ENCODE data around the gene ZNF414.

Gene ZNF414

DNA sequence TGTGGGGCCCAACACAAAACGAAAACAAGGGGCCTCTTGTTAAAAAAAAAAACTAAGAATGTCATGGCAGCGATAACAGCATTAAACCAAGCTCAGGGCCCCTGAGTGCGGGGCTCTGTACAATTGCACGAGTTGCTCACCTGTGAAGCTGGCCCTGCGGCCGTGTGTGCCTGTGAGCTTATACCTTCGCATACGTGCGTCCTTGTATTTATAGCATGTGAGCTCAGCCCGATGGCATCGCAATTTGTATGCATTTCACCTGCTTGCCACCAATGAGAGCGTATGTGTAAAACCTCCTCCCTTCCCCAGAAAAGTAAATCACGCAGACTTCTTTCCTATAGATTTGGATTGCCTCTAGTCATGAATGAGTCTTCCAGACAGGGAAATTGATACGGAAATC, 52.1 kb downstream of the ZNF414 start:
- no peak for DNase-seq

DNA sequence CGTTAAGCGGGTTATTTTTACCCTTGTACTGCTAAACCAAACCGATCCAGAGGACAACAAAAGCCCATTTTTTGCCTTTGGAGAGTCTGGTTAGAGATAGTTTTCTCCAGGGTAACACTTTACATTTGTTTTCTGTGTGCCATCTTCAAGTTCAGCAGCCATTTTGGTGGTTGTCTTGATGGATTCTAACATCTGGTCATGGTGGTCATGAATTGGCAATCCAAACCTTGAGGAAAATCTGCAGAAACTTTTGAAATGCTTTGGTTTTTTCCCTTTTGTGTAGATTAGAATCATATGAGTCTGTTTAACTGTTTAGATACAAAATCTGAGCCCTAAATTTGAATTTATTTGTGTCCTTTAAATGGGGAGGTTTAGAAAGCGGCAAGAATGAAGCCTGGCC, 52.6 kb downstream of the ZNF414 start:
- no peak for DNase-seq

DNA sequence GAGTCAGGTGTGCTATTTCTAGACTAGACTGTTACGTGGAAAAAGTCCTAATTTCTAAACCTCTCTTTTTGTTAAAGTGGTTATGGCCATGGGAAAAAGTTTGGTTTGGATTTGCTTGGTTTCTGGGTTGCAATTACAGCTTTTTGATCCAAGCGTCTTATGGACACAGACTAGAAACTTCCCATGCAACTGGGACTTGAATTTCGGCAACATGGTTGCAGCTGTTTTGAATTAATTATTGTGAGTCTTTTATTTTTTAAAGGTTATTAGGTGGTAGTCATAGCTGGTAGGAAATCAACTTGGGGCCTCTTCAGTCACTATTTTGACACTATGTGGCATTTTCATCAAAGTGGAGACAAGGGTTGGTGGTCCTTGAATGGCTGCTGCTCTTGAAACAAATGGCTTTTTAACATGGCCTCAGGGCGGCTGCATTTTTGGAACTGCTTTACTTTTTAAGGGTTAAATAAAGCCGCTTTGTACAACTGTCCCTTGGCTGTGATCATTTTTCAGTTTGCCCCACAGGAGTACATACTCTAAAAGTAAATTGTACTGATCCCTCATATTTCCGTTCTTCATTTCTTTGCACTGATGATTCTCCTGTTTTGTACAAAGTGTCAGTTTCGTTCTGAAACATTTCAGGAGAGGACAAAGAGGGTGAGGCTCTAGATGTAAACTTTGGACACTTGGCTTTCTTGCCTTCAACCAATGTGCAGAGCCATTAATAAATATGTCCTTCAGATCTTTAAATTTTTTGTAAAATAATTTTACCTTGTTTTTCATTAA, 53.3 kb downstream of the ZNF414 start:
- DNase-seq, result no peak
